Measurements from ENCODE around the gene TRERF1.

DNA sequence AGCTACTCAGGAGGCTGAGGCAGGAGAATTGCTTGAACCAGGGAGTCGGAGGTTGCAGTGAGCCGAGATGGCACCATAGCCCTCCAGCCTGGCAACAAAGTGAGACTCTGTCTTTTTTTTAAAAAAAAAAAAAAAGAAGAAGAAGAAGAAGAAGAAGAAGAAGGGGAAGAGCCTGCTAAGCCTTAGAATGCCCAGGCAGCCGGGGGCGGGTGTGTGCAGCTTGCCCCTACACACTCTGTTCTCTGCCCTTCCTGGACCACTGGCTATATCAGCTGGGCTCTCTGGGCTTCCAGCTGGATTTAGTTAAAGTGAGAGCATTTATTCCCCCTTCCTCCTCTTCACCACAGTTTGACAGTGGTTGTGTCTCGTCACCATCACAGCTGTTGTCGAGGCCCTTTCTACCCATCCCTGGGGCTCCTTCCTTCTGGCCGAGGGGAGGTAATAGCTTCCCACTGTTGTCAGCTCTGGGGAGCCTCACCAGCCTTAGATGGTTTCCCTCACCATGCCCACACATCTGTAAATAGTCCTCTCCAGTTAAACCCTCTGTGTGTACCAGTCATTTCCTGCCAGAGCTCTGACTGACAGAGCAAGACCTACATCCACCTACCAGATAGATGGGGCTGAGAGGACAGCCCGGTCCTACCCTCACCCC lies 77.6 kb downstream of the TRERF1 start:
- TF ChIP-seq, protein P1, sequence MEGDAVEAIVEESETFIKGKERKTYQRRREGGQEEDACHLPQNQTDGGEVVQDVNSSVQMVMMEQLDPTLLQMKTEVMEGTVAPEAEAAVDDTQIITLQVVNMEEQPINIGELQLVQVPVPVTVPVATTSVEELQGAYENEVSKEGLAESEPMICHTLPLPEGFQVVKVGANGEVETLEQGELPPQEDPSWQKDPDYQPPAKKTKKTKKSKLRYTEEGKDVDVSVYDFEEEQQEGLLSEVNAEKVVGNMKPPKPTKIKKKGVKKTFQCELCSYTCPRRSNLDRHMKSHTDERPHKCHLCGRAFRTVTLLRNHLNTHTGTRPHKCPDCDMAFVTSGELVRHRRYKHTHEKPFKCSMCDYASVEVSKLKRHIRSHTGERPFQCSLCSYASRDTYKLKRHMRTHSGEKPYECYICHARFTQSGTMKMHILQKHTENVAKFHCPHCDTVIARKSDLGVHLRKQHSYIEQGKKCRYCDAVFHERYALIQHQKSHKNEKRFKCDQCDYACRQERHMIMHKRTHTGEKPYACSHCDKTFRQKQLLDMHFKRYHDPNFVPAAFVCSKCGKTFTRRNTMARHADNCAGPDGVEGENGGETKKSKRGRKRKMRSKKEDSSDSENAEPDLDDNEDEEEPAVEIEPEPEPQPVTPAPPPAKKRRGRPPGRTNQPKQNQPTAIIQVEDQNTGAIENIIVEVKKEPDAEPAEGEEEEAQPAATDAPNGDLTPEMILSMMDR (IDR thresholded peaks at IDR 0.05 in 4 of 5, conservative IDR thresholded peaks at IDR 0.05 in 1 of 5), result no peak
- no peak for TF ChIP-seq POLR2A (IDR thresholded peaks at IDR 0.05)

Data from gastrocnemius medialis (tissue), 4 donors.